GM12878 (cell line): Measurements from ENCODE around the gene RSKR. TPM values are rescaled to one million over a fixed set of nuclear protein-coding genes. Genes with fewer than 3 reads are reported as not detected.

Experiments
- ATAC-seq: fragments of 200-7000 bp; cut with Tn5 transposase; 3 replicates; pipeline ENCODE4 v1.9.1; 2020; ENCODE audit warnings: mild to moderate bottlenecking, moderate library complexity
- BruUV-seq: library from RNA; stranded (reverse); fragments of 400-500 nt; replicated peaks from 2 replicates; lab custom pipeline; 2021; lab: Mats Ljungman, UMichigan
- CTCF ChIA-PET: fragments of 300-600 bp; sonication (Branson Sonifier 250); formaldehyde crosslinking; extraction: SDS; loops from one replicate; lab custom pipeline; 2021; ENCODE audit warnings: inconsistent platforms; lab: Yijun Ruan, JAX
- POLR2A ChIA-PET: fragments of 350-600 bp; formaldehyde crosslinking; extraction: SDS; loops from one replicate; lab custom pipeline; 2021; ENCODE audit warnings: inconsistent platforms; lab: Charles Lee
- RAD21 ChIA-PET: fragments of 300-600 bp; sonication (Branson Sonifier 250); formaldehyde crosslinking; loops from one replicate; lab custom pipeline; 2023; ENCODE audit warnings: antibody characterized with exemption; ENCODE audit not compliant: unreplicated experiment; lab: Charles Lee
- SMC1A ChIA-PET: fragments of 300-600 bp; sonication (Branson Sonifier 250); formaldehyde crosslinking; loops from one replicate; lab custom pipeline; 2023; ENCODE audit not compliant: unreplicated experiment, uncharacterized antibody; lab: Charles Lee
- DNase-seq: peaks from one replicate; pipeline ENCODE4 v3.0.0-alpha.2; 2011; ENCODE audit warnings: low read depth, low spot score
- FAIRE-seq: peaks from 3 replicates; lab custom pipeline; 2011; peaks lifted over from hg19 to GRCh38; lab: Jason Lieb, UNC
- H2AFZ ChIP-seq: 2 replicates; pipeline ENCODE4 v1.6.0; 2011; ENCODE audit warnings: low read depth, low read length, control low read depth; ENCODE audit not compliant: control insufficient read depth
- H3K27ac ChIP-seq: 2 replicates; pipeline ENCODE4 v1.5.1; 2011; ENCODE audit warnings: control low read depth; ENCODE audit not compliant: control insufficient read depth, insufficient read depth
- H3K27me3 ChIP-seq, 2 experiments: replicated peaks in 1 of 2; 2 replicates each; pipeline versions ENCODE4 v1.6.0 to v1.6.1; 2011; ENCODE audit warnings: low read length in 1 of 2; ENCODE audit not compliant: control insufficient read depth in 2 of 2, insufficient read depth in 2 of 2
- H3K36me3 ChIP-seq, 2 experiments: 2 replicates each; pipeline ENCODE4 v1.5.1; 2011; ENCODE audit warnings: low read length in 1 of 2; ENCODE audit not compliant: control insufficient read depth in 2 of 2, insufficient read depth in 2 of 2
- H3K4me1 ChIP-seq: 2 replicates; pipeline ENCODE4 v1.6.1; 2011; ENCODE audit warnings: mild to moderate bottlenecking, low read length, moderate library complexity, mixed read lengths; ENCODE audit not compliant: control insufficient read depth, insufficient read depth
- H3K4me2 ChIP-seq: 2 replicates; pipeline ENCODE4 v1.6.0; 2011; ENCODE audit warnings: control low read depth; ENCODE audit not compliant: control insufficient read depth, insufficient read depth
- H3K4me3 ChIP-seq: fragments of 200-600 bp; sonication (generic); 2 replicates; pipeline ENCODE4 v1.5.1; 2016
- H3K79me2 ChIP-seq: 2 replicates; pipeline ENCODE4 v1.6.0; 2011; ENCODE audit warnings: low read length; ENCODE audit not compliant: control insufficient read depth, insufficient read depth
- H3K9ac ChIP-seq: 2 replicates; pipeline ENCODE4 v1.8.0; 2011; ENCODE audit warnings: low read length, control low read depth, mixed read lengths; ENCODE audit not compliant: control insufficient read depth, insufficient read depth
- H3K9me3 ChIP-seq: replicated peaks from 3 replicates; pipeline ENCODE4 v1.5.1; 2011; ENCODE audit warnings: mild to moderate bottlenecking, low read length; ENCODE audit not compliant: control insufficient read depth, insufficient read depth
- H4K20me1 ChIP-seq: 2 replicates; pipeline ENCODE4 v1.6.0; 2011; ENCODE audit not compliant: control insufficient read depth, insufficient read depth
- BHLHE40 ChIP-seq, 2 experiments: fragments of 450-650 bp in 1 of 2; IDR thresholded peaks; 2 replicates each; pipeline ENCODE4 v1.6.1; 2011 to 2017; ENCODE audit warnings: low read depth in 2 of 2, borderline replicate concordance in 1 of 2, improper control_type of control experiment in 1 of 2, low read length in 1 of 2, mild to moderate bottlenecking in 1 of 2
- GABPA ChIP-seq: IDR thresholded peaks from 2 replicates; pipeline ENCODE4 v1.6.1; 2014; ENCODE audit warnings: antibody characterized with exemption, low read depth, mild to moderate bottlenecking, inconsistent platforms
- GATAD2B ChIP-seq: fragments of 450-650 bp; conservative IDR thresholded peaks from 2 replicates; pipeline ENCODE4 v1.6.1; 2017; ENCODE audit warnings: low read depth, mild to moderate bottlenecking, moderate library complexity
- MEF2B ChIP-seq: fragments of 450-650 bp; IDR thresholded peaks from 2 replicates; pipeline ENCODE4 v1.6.1; 2018; ENCODE audit warnings: mild to moderate bottlenecking, moderate library complexity; ENCODE audit not compliant: partially characterized antibody, poor library complexity, severe bottlenecking
- MXI1 ChIP-seq: fragments of 150-350 bp; IDR thresholded peaks from 2 replicates; pipeline ENCODE4 v1.6.1; 2011; ENCODE audit warnings: low read depth, mild to moderate bottlenecking, inconsistent platforms, low read length, improper control_type of control experiment
- NFYA ChIP-seq: IDR thresholded peaks from 2 replicates; pipeline ENCODE4 v1.6.1; 2011; ENCODE audit warnings: low read depth, mild to moderate bottlenecking, low read length, improper control_type of control experiment, borderline replicate concordance
- POU2F2 ChIP-seq: IDR thresholded peaks from 3 replicates; pipeline ENCODE4 v1.6.1; 2011; ENCODE audit warnings: low read depth, mild to moderate bottlenecking, low read length, borderline replicate concordance
- RFX5 ChIP-seq: IDR thresholded peaks from 2 replicates; pipeline ENCODE4 v1.6.1; 2011; ENCODE audit warnings: low read depth, low read length, improper control_type of control experiment
- SP1 ChIP-seq: IDR thresholded peaks from one replicate; pipeline ENCODE4 v1.6.1; 2011; ENCODE audit warnings: low read depth, low read length
- USF1 ChIP-seq: IDR thresholded peaks from 2 replicates; pipeline ENCODE4 v1.6.1; 2011; ENCODE audit warnings: borderline replicate concordance, low read depth, mild to moderate bottlenecking, moderate library complexity, mixed read lengths, low read length; ENCODE audit not compliant: insufficient read depth; ENCODE audit errors: extremely low read length
- WRNIP1 ChIP-seq: IDR thresholded peaks from 2 replicates; pipeline ENCODE4 v1.6.1; 2011; ENCODE audit warnings: low read depth, low read length, improper control_type of control experiment, borderline replicate concordance
- WGBS: methylation state at CpG from one replicate; pipeline ENCODE4 v1.1.6; 2016; ENCODE audit warnings: low lambda C conversion rate; ENCODE audit not compliant: insufficient replicate concordance, insufficient coverage; ENCODE audit errors: missing lambda C conversion rate; 5-methylcytosine and 5-hydroxymethylcytosine counted together
- in situ Hi-C: fragments of 300-500 bp; cut with MboI; formaldehyde crosslinking; loops from 9 replicates; pipeline ENCODE4 v1.14.3; 2018; ENCODE audit warnings: mixed read lengths
- intact Hi-C: fragments of 100-400 bp; cut with micrococcal nuclease; formaldehyde crosslinking; loops from one replicate; pipeline ENCODE4 v1.14.2; 2022; ENCODE audit not compliant: unreplicated experiment
- polyA plus RNA-seq, 11 experiments: library from polyadenylated mRNA; depleted of rRNA in 4 of 11; unstranded in 6 of 11; stranded (reverse) in 5 of 11; fragments of >200 nt; fragmentation: Nextera tagmentation in 4 of 11; fragmentation: Illumina TruSeq in 1 of 11; extraction: Ambion mirVana in 4 of 11; extraction: Trizol in 1 of 11; gene quantifications; 1 replicate in 1 of 11; 2 replicates in 10 of 11; pipeline versions ENCODE4 v1.2.1 to v1.2.3, GENCODE V29; 2011 to 2016; ENCODE audit warnings: inconsistent platforms in 2 of 11, missing spikeins in 2 of 11, low read depth in 1 of 11
- total RNA-seq, 4 experiments: library from RNA; depleted of rRNA in 3 of 4; stranded (reverse); fragments of >200 nt in 3 of 4; fragmentation: Illumina TruSeq in 1 of 4; extraction: Trizol in 1 of 4; gene quantifications; 2 replicates each; pipeline versions ENCODE4 v1.2.1 to v1.2.3, GENCODE V29; 2013 to 2021
- TF ChIP-seq, protein P1 (sequence below): fragments of 450-650 bp; IDR thresholded peaks from 2 replicates; pipeline ENCODE4 v1.6.1; 2016; ENCODE audit warnings: mild to moderate bottlenecking
- TF ChIP-seq, protein P2 (sequence below): fragments of 450-650 bp; IDR thresholded peaks from 2 replicates; pipeline ENCODE4 v1.6.1; 2017; ENCODE audit warnings: mild to moderate bottlenecking, moderate library complexity

RSKR gene
- total and polyA plus RNA-seq, 10 of the 15 experiments (the other 5 are each of a cell fraction or from before 2014, with no cell fraction given) = 0.52 to 22.4 (median 8.7) TPM

DNA sequence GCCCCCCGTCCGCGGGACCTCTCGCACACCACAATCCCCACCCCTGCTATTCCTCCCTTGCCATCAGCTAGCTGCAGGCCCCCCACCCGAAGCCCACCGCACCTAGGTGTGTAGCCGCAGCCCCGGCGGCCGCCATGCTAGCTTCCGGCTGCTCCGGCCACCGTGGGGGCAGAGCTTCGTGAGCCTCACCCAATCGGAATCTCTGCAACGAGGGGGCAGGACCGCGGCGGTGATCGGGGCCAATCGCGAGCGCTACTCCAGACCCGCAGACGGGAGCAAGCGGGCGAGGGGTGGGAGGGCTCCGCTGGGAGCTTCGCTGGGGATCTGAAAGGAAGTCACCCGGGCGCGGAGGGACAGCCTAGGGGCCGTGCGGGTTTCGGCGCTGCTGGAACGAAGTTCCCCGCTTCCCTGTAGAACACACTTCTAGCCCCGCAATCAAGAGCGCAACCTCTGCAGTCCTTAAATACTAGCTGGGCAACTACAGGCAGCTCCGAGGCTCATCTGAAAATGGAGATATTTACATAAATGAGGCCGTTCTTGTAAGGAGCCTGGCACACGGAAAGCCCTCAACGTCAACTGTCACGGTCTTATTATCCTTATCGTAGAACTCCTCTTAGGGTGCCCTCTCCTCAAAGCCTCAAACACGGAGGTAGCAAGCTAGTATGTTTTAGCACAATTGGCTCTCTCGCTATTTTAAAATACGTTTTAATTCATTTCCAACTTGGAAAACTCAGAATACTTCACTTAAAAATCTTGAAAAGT is 42.4 kb downstream of the RSKR start, which contains the start of gene PIGS:
Gene PIGS (minus strand): TSS at position 164 of the 762 bp plus-strand sequence. CDS start 28 bp downstream, at position 136.
- Histone ChIP-seq H3K4me1 (peaks cover 22% of the 10 kb centered on the region), H3K79me2 (peaks cover 67% of the 10 kb centered on the region), H2AFZ (peak within 1 kb of the TSS; percentile 79), H3K4me2 (peak within 1 kb of the TSS; percentile 84), H3K9ac (peak within 1 kb of the TSS; percentile 90), H4K20me1 (no peaks in the 10 kb centered on the region), H3K36me3 (peaks cover 0 to 16% of the 10 kb centered on the region in 2 experiments; a peak in 1 of 4 replicates), H3K27ac (peak within 1 kb of the TSS; percentile 85), H3K9me3 (no peaks in the 10 kb centered on the region), H3K27me3 (no peaks in the 10 kb centered on the region), H3K4me3 (peak within 1 kb of the TSS; percentile 90)
- DNase-seq (peak; percentile 68), ATAC-seq (peak; percentile 97), FAIRE-seq (no peak)
- ChIA-PET RAD21 (interaction anchor here (0.9 to 7.1 kb wide), 10 partner anchors 19 to 156 kb away, joined by 3 to 102 read pairs (median 6); partner anchors contain the start of genes BLTP2, PROCA1, SPAG5 and UNC119), CTCF (interaction anchor here (1.2 to 6.6 kb wide), 6 partner anchors 22 to 87 kb away, joined by 4 to 83 read pairs (median 6); no protein-coding TSS in a partner anchor), SMC1A (interaction anchor here (0.6 to 8.3 kb wide), 9 partner anchors 14 to 72 kb away, joined by 3 to 89 read pairs (median 5); no protein-coding TSS in a partner anchor), POLR2A (interaction anchor here (0.7 to 9.9 kb wide), 16 partner anchors 8 to 236 kb away, joined by 3 to 148 read pairs (median 4); partner anchors contain the start of genes BLTP2, IFT20, RPL23A and SPAG5)
- in situ Hi-C loops (loop anchor here (25.0 kb wide), 1 partner anchor 1084 kb away; no protein-coding TSS in a partner anchor), intact Hi-C loops (loop anchor here (5.0 kb wide), 1 partner anchor 51 kb away; no protein-coding TSS in a partner anchor)
- TSS peak; percentile 75 for BruUV-seq
- WGBS = 3% methylated on average over 46 of the region's 49 CpGs
- TF ChIP-seq WRNIP1 (no peak), RFX5 (peak; percentile 70; the same call in 1 of the 2 replicates), MEF2B (peak; percentile 53), GABPA (peak; percentile 80; the same call in 1 of the 2 replicates), POU2F2 (peak; percentile 13; the same call in 1 of the 3 replicates), GATAD2B (0 out of 2 replicates have a peak, but pooled peaks have one; percentile 23), USF1 (no peak), BHLHE40 (IDR thresholded peaks at IDR 0.05; ENCODE audit: borderline replicate concordance in 1 of 2, low read depth in 2 of 2, low read length in 1 of 2) (peak; percentile 17 to 31; a peak in 2 of 4 replicates), SP1 (peak; percentile 79), NFYA (no peak), MXI1 (no peak; the same call in 1 of the 2 replicates)
- TF ChIP-seq, protein P1, sequence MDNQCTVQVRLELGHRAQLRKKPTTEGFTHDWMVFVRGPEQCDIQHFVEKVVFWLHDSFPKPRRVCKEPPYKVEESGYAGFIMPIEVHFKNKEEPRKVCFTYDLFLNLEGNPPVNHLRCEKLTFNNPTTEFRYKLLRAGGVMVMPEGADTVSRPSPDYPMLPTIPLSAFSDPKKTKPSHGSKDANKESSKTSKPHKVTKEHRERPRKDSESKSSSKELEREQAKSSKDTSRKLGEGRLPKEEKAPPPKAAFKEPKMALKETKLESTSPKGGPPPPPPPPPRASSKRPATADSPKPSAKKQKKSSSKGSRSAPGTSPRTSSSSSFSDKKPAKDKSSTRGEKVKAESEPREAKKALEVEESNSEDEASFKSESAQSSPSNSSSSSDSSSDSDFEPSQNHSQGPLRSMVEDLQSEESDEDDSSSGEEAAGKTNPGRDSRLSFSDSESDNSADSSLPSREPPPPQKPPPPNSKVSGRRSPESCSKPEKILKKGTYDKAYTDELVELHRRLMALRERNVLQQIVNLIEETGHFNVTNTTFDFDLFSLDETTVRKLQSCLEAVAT = no peak
- TF ChIP-seq, protein P2, sequence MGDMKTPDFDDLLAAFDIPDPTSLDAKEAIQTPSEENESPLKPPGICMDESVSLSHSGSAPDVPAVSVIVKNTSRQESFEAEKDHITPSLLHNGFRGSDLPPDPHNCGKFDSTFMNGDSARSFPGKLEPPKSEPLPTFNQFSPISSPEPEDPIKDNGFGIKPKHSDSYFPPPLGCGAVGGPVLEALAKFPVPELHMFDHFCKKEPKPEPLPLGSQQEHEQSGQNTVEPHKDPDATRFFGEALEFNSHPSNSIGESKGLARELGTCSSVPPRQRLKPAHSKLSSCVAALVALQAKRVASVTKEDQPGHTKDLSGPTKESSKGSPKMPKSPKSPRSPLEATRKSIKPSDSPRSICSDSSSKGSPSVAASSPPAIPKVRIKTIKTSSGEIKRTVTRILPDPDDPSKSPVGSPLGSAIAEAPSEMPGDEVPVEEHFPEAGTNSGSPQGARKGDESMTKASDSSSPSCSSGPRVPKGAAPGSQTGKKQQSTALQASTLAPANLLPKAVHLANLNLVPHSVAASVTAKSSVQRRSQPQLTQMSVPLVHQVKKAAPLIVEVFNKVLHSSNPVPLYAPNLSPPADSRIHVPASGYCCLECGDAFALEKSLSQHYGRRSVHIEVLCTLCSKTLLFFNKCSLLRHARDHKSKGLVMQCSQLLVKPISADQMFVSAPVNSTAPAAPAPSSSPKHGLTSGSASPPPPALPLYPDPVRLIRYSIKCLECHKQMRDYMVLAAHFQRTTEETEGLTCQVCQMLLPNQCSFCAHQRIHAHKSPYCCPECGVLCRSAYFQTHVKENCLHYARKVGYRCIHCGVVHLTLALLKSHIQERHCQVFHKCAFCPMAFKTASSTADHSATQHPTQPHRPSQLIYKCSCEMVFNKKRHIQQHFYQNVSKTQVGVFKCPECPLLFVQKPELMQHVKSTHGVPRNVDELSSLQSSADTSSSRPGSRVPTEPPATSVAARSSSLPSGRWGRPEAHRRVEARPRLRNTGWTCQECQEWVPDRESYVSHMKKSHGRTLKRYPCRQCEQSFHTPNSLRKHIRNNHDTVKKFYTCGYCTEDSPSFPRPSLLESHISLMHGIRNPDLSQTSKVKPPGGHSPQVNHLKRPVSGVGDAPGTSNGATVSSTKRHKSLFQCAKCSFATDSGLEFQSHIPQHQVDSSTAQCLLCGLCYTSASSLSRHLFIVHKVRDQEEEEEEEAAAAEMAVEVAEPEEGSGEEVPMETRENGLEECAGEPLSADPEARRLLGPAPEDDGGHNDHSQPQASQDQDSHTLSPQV = no peak
